SU-DHL-6 (cell line): Measurements from ENCODE around the gene VENTX.
"Not testable (repeated sequence)": the region's sequence is repeated elsewhere in the genome, so short reads cannot be mapped to it uniquely, and the experiment has no call there.

Source experiments
- CTCF ChIP-seq: fragments of 200-600 bp; sonication (generic); IDR thresholded peaks from one replicate; pipeline ENCODE4 v1.5.1; 2017; ENCODE audit warnings: antibody characterized with exemption, mild to moderate bottlenecking, low read length, moderate library complexity; ENCODE audit not compliant: insufficient read depth, poor library complexity, severe bottlenecking
- EZH2phosphoT487 ChIP-seq: fragments of 200-600 bp; sonication (generic), shearing (Covaris generic); conservative IDR thresholded peaks from 2 replicates; pipeline ENCODE4 v1.6.1; 2018; ENCODE audit warnings: mild to moderate bottlenecking, antibody characterized with exemption, low read length, moderate library complexity, mixed read lengths

GRCh38 chr10:133221756-133222155 lies 15.9 kb upstream of the VENTX start:
- TF ChIP-seq CTCF, EZH2phosphoT487: not testable (repeated sequence)
